ENCODE results near the gene TGM1.
"Not testable (repeated sequence)": the region's sequence is repeated elsewhere in the genome, so short reads cannot be mapped to it uniquely, and the experiment has no call there.

TGM1 gene

DNA sequence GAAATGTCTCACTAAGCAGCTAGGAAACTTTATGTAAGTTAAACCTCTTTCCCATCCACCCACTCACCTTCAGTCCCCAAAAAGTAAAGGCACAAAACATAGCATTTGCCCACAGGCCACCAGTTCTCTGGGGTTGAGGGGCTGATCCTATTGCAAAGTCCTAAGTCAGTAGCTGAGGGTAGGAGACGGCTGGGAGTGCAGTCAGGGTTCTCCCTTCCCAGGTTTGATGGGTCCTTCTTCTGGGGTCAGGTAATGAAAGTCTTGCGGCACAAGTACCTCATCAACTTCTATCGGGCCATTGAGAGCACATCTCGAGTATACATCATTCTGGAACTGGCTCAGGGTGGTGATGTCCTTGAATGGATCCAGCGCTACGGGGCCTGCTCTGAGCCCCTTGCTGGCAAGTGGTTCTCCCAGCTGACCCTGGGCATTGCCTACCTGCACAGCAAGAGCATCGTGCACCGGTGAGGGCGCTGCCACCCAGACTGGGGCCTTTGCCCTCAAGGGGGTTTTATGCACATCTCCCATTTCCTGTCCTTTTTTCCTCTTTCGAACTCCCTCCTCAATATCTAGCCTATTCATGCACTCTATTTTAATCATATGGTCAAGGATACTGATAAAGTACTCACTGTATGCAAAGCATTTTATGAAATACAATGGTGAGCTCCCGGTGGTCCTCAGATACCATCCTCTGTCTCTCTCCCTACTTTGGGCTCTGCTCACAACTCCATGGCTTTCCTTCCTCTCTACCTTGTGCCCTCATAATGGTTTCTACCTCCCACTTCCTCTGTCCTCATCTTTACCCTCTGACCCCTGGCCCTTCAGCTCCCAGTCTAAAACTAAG lies 56.5 kb downstream of the TGM1 start:
- no peak for DNase-seq (ENCODE audit: low spot score)

DNA sequence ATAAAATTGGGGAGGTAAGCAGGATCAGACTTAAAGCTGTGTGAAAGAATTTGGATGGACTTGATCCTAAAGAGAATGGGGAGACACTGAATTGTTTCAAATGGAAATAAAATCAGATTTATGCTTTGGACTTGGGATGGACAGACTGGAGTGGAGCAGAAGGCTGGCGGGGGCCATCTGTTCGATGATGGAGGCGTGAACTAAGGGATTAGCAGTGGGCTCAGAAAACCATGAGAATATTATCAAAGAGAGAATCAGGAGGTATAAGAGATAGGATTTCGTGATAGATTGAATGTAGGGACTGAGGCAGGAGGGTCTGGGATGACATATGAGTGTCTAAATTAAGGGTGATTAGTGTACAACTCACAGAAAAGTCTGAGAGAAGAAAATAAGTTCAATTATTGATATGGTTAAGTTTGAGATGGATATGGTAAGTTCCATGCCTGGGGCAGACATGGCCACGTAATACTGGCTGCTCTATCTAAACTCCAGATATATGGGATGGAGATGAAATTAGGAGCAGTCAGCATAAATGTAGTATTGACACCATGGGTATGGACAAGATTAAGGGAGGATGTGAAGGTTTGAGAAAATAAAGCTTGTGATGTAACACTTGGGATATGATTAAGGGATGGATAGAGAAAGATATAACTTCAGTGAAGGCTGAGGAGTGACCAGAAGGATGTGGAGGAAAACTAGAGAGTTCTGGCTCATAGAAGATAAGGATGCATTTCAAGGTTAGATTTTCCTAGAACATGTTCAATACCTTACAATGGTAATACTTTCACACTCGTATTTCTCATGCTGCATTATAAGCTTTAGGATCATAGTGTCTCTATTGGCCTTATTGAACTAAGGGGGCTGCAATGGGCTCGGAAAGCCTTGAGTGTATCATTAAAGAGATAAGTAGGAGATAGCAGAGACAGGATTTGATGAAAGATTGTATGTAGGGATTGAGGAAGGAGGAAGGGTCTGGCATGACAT lies 58.5 kb downstream of the TGM1 start:
- DNase-seq (ENCODE audit: low spot score): no peak

- DNase-seq (ENCODE audit: low spot score): not testable (repeated sequence)
Observed at GRCh38 chr14:24203249-24203886, 59.6 kb downstream of the TGM1 start.

DNA sequence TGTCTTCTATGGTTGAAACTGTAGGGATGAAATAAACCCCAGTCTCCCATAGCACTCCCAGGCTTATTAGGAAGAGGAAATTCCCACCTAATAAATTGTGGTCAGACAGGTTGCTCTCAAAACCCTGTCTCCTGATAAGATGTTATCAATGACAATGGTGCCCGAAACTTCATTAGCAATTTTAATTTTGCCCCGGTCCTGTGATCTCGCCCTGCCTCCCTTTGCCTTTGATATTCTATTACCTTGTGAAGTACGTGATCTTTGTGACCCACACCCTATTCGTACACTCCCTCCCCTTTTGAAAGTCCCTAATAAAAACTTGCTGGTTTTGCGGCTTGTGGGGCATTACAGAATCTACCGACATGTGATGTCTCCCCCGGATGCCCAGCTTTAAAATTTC lies 60.4 kb downstream of the TGM1 start:
- not testable (repeated sequence) for DNase-seq (ENCODE audit: low spot score)

All from ecto neural progenitor cell (in vitro differentiated cells).